ENCODE measurements around the gene SEC24A.
A peak's percentile ranks its signal among the peaks of the same experiment; 100 is the strongest.
"Not testable (repeated sequence)": the region's sequence is repeated elsewhere in the genome, so short reads cannot be mapped to it uniquely, and the experiment has no call there.

The SEC24A gene

DNA sequence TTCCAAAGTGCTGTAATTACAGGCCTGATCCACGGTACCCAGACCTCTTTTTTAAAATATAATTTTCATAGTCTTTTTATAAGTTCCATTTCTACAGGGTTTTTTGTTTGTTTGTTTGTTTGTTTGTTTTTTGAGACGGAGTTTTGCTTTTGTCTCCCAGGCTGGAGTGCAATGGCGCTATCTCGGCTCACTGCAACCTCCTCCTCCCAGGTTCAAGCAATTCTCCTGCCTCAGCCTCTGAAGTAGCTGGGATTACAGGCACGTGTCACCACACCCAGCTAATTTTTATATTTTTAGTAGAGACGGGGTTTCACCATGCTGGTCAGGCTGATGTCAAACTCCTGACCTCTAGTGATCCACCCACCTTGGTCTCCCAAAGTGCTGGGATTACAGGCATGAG is 2.1 kb downstream of the SEC24A start:
- DNase-seq: not testable (repeated sequence)

DNA sequence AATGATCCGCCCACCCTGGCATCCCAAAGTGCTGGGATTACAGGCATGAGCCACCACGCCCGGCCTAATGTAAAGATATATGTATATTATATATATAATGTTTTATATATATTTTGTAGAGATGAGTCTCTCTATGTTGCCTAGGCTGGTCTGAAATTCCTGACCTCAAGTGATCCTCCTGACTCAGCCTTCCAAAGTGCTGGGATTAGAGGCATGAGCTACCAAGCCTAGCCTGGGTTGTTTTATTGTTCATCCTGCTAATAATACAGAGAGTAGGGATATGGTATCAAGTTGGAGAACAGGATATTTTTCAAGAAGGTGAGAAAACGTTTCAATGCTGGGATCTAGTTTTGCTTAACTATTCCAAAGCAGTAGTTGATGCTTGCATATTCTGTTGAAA is 2.9 kb downstream of the SEC24A start:
- no peak for DNase-seq

DNA sequence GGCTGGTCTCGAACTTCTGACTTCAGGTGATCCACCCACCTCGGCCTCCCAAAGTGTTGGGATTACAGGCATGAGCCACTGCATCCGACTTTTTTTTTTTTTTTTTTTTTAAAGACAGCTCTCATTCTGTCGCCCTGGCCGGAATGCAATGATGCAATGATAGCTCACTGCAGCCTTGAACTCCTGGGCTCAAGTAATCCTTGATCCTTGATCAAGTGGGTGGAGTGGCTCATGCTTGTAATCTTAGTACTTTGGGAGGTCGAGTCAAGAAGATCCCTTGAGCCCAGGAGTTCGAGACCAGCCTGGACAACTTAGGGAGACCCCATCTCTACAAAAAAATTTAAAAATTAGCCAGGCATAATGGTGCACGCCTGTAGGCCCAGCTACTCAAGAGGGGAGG is 8.1 kb downstream of the SEC24A start:
- no peak for DNase-seq

DNA sequence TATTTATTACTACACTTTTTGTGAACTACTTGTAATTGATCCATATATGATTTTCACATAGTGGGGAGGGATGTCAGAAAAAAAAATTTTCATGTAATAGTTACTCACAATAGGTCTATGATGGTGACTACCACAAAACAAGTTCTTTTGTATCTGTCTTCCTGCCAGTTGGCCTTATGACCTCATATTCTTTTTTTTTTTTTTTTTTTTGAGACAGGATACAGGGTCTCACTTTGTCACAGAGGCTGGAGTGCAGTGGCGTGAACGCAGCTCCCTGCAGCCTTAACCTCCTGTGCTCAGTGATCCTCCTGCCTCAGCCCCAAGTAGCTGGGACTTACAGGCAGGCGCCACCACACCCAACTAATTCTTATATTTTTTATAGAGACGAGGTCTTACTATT is 10.9 kb downstream of the SEC24A start:
- DNase-seq: no peak

DNA sequence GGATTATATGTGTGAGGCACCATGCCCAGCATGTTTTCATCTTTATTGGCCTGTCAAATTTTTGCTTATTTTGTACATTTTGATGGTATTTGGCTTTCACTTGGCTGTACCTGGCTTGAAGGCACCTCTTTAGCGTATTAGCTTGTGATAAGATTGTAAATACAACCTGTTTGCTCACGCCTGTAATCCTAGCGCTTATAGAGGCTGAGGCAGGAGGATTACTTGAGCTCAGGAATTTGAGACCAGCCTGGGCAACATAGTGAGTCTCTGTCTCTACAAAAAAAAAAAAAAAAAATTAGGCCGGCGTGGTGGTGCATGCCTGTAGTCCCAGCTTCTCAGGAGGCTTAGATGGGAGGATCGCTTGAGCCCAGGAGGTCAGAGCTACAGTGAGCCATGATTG is 11.3 kb downstream of the SEC24A start:
- no peak for DNase-seq

- no peak for DNase-seq
These were observed 14.4 kb downstream of the SEC24A start for GRCh38 chr5:134662971-134663370.

DNA sequence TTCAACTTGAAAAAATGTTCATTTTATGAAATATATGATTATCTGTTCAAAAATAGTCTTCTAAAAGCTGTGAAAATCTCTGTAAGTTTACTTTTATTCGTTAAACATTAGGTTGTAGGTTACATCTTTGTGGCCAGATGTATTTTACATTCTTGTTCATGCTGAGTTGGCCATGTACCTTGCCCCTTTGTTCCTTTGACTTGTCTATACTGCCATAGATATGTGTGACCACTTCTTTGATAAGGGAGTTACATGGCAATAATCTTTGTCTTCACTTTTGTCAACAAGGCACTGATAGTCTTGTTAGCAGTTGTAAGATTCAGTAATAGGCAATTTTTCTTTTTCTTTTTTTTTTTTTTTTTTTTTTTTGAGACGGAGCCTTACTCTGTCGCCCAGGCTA is 15.9 kb downstream of the SEC24A start:
- DNase-seq: no peak

- DNase-seq: not testable (repeated sequence)
These were observed 25.0 kb downstream of the SEC24A start for GRCh38 chr5:134673546-134673945.

DNA sequence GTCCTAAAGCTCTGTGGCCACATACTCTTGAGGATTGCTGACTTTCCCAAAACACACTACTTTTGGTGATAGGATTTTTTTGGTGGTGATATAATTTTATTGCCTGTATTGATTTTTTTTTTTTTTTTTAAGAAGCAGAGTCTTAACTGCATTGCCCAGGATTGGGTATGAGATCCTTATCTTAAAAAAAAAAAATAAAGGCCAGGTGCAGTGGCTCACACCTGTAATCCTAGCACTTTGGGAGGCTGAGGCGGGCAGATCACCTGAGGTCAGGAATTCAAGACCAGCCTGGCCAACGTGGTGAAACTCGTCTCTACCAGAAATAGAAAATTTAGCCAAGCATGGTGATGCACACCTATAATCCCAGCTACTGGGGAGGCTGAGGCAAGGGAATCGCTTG is 28.8 kb downstream of the SEC24A start:
- DNase-seq: not testable (repeated sequence)

- not testable (repeated sequence) for DNase-seq
These were observed 41.6 kb downstream of the SEC24A start for GRCh38 chr5:134690144-134690543.

DNA sequence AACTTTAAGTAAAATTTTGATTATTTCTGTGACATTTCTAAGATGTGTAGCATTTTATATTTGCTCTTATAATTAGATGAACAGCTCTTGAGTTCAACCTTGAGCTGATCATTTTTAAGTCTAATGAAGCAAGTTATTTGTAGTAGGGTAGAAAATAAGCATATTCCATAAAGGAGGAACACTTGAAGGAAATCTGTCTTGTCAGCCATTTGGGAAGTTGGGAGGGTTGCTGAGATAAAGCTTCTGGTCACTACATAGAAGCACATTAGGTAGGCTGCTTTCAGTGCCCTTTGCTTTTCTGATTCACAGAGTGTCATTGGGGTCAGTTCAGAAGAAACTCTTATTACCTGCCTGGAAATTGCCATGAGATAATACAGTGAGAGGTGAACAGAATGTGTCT is 44.1 kb downstream of the SEC24A start:
- DNase-seq: no peak

- no peak for DNase-seq
These were observed 59.7 kb downstream of the SEC24A start for GRCh38 chr5:134708301-134708700.

DNA sequence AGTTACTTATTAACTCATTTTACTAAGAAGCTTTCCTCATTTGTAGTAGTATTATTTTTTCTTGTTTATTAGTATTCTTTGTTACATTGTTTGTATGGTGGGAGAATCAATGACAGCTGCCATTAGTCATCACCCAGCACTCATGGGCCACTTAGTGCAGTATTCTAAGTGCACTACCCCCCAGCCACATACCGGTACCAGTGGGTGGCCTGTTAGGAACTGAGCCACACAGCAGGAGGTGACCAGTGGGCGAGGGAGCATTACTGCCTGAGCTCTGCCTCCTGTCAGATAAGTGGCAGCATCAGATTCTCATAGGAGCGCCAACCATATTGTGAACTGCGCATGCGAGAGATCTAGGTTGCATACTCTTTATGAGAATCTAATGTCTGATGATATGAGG is 65.5 kb downstream of the SEC24A start:
- no peak for DNase-seq

- no peak for DNase-seq
These were observed 66.0 kb downstream of the SEC24A start for GRCh38 chr5:134714541-134714940.

- DNase-seq: not testable (repeated sequence)
These were observed 66.9 kb downstream of the SEC24A start for GRCh38 chr5:134715466-134715865.

DNA sequence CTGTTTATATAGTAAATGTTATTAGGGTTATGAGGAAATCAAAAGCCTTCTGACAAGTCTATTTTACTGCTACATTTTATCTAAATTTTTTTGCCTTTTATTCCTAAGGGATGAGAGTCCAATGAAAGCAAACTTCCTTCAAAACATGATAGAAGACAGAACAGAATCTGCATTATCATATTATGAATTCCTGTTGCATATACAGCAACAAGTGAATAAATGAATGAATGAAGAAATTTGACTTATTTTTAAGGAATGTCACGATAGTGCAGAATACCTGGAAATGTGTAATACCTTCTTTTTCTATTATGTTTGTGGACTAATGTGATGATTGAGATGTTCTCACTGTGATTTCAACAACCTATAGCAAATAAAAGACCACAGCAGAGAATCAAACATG is 76.3 kb downstream of the SEC24A start:
- DNase-seq: no peak

DNA sequence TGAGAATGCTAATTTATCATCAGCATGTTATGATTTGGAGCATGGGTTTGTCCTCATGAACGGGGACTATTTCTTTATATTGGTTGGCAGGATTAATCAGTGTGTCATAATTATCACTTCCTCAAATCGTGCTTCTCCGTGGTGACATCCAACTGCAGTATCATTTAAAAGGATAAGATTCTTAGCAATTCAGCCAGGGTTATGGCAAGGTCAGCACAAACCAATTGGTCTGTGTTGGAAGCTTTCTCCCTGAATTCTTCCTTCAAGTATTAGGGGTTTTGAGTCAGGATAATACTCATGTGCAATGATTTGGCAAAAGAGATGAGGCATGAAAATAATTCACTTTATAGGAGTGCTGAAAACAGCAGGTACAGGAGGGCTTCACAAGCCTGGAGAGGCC is 84.2 kb downstream of the SEC24A start:
- DNase-seq: no peak

DNA sequence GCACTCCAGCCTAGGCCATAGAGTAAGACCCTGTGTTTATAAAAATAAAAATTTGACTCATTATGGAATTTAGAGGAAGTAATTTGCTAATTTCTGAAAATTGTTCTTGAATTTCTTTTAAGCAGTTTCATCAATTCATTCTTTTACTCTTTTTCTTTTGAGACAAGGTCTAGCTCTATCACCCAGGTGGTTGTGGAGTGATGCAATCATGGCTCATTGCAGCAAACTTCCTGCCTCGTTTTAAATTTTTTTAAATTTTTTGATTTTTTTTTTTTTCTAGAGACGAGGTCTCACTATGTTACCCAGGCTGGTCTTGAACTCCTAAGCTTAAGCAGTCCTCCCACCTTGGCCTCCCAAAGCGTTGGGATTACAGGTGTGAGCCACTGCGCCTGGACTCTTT is 86.7 kb downstream of the SEC24A start:
- no peak for DNase-seq

DNA sequence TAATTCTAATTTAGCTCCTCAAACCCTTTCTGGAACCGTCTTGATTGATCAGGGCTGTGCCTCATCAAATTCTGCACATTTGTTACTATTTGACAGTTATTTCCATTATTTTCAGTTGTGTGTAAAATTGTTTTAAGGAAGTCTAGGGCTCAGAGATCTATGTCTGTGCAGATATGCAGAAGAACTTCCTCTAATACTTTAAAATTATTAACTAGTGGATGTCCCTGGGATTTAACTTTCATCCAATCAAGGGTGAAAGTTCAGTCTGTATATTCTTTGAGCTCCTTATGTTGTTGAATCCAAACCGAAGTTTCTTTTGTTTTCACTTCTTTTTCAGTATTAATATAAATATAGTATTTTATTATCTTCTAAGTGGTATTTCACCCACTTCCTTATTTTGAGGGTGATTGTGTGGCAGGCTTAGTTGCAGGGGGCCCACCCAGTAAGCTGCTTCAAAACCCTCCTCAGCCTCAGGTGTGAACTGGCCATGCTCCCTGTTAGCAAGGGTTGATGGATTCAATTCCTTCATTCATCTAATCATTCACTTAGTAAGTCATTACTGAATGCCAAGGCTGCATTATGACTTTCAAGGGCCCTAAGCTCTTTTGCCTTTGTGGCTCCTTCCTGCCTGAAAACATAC is 87.7 kb downstream of the SEC24A start:
- DNase-seq: no peak

DNA sequence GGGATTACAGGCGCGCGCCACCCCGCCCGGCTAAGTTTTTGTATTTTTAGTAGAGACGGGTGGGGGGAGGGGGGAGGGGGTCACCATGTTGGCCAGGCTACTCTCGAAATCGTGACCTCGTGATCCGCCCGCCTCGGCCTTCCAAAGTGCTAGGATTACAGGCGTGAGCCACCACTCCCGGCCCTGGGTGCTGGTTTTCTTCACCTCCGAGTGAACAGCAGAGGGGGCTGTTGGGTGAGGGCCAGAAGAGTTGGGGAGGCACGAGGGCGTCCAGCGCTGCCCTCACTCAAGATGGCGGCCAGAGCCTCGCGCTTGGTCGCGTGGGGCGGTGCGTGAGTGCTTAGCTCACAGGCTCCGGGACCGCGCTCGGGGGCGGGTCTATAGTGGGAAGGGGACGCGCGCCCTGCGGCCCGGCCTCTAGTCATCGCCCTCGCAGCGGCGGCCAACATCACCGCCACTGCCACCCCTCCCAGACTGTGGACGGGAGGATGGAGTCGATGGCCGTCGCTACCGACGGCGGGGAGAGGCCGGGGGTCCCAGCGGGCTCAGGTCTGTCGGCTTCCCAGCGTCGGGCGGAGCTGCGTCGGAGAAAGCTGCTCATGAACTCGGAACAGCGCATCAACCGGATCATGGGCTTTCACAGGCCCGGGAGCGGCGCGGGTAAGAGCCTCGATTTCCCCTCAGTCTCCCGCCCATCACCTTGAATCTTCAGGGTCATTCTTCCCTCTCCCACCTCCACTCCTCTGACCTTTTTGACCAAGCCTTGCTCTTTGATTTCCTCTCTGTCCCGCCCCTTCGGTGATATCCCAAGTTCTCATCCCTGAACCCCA is 89.8 kb downstream of the SEC24A start, which contains the start of gene CAMLG:
Gene CAMLG (plus strand): TSS at position 416 of the 830 bp plus-strand sequence. CDS start 73 bp downstream, at position 489.
- peak; percentile 90 for DNase-seq

- DNase-seq: peak; percentile 25
These were observed 90.5 kb downstream of the SEC24A start for GRCh38 chr5:134738963-134739661.

- no peak for DNase-seq
These were observed 92.5 kb downstream of the SEC24A start for GRCh38 chr5:134741052-134741451.

DNA sequence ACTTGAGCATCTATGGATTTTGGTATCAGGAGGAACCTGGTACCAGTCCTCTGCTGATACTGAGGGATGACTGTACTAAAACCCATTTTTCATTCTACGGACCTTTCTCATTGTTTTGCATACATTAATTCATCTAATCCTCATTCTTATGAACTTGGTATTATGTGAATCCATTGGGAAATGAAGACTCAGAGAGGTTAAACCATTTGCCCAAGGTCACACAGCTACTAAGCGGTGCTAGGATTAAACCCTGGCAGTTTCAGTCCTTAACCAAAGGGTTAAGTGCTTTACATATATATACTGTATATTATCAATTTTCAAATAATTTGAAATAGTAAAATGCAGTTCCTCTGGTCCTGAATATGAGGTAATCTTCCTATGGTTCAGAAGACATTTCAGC is 93.5 kb downstream of the SEC24A start:
- DNase-seq: no peak

- no peak for DNase-seq
These were observed 100.8 kb downstream of the SEC24A start for GRCh38 chr5:134749415-134749814.

Measured in NCI-H1694 treated with DMSO at 0.1 percent for 48 hours (cell line).